ENCODE data around the gene PGPEP1.

The PGPEP1 gene, protein sequence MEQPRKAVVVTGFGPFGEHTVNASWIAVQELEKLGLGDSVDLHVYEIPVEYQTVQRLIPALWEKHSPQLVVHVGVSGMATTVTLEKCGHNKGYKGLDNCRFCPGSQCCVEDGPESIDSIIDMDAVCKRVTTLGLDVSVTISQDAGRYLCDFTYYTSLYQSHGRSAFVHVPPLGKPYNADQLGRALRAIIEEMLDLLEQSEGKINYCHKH

DNA sequence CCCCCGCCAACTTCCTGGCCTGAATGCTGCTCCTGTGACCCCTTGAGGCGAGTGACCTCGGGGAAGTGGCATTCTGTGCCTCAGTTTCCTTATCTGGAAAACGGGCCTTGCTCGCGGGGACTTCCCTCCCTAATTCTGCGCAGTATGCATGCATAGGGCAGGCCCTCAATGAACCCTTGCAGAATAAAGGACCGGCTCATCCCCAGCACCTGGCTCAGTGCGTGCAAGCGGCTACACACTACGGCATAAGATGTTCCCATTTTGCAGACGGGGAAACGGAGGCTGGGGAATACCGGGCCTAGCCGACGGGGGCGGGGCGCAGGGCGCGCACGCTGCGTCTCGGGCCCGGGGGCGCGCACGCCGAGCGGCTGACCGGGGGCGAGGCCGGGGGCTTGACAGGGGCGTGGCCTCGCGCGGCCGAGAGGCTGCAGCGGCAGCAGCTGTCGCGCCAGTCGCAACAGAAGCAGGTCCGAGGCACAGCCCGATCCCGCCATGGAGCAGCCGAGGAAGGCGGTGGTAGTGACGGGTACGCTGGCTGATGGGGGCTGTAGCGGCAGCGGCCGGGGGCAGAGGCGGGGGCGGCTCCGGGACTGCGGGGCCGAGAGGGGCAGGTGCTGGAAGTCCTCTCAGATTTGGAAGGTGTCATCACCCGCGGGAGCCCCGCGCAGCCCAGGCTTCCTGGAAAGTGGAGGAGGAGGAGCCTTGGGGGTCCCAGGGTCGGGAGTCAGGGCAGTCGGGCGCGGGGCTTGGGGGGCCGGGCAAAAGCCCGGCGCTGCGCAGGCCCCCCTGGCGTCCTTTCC lies at the start of gene PGPEP1:
Gene PGPEP1 (plus strand): TSS at position 409 of the 800 bp plus-strand sequence. CDS start 84 bp downstream, at position 493.
- peak; percentile 86 for DNase-seq (ENCODE audit: low read depth, low spot score)

DNA sequence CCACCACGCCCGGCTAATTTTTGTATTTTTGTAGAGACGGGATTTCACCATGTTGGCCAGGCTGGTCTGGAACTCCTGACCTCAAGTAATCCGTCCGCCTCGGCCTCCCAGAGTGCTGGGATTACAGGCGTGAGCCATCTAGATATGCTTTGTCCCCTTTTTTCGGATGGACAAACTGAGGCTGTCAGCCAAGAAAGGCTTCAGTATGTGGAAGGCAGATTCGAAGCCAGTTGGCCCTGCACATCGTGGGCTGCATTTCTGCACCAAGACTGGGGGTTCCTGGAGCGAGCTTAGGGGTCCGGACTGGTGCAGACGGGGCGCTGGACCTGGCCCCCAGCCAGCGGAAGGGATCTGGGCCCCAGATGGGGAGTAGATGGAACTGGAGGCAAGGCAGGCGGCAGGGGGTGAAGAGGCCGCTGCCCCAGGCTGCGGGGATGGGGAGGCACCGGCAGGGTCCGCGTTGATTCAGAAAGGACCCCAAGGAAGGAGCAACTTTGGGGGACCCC lies 49.3 kb upstream of the PGPEP1 start:
- no peak for DNase-seq (ENCODE audit: low read depth, low spot score)

DNA sequence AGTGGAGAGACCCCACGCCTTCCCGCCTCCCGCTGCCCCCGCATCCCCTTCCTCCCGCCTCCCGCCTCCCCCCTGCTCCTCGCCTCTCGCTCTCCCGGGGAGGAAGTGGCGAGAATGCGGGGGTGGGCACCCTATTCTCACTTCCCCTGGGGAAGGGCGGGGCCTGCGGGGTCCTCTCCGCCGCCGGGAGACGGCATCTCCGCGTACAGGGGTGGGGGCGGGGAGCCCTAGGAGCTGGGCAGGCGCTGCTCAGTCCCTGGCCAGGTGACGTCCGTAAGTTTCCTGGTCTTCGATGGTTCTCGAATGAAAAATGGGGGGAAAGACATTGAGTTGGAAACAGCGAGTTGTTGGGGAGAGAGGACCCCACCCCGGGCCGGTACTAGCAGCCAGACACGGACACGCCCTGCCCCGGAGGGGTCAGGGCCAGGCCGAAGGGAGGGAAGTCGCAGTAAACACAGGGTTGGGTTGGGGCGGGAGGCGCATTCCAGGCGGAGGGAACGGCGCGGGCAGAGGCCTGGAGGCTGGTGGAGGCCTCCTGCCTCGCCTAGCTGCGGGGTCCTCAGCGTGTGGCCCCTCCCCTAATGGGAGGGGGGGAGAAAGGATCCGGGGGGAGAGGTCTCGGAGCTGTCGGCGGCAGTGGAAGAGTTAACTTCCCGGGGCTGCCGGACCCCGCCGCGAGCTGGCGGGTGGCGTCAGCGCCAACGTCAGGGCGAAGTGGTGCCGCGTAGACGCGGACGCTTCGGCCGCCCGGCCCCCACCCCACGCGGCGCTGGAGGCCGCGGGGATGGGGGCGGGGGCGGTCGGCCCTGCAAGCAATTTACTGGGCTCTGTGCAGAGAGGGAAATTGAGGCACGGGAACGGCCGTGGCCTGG lies 48.6 kb upstream of the PGPEP1 start:
- DNase-seq (ENCODE audit: low read depth, low spot score) = peak; percentile 91

DNA sequence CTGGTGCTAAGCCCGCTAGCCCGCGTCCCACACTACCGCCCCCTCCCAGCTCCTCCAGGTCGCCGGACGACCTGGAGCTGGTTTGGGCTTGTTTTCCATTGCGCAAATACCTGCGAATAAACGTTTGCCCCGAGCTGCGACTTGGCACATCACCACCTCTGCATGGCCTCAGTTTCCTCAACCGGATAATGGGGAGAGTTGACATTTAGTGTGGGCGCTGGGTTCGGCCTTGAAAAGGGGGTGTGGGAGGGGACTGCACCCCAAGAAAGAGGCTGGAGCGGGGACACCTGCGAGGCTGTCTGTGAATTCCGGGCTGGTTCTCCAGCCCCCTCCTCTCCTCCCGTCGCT lies 48.0 kb upstream of the PGPEP1 start:
- DNase-seq (ENCODE audit: low read depth, low spot score) = no peak

DNA sequence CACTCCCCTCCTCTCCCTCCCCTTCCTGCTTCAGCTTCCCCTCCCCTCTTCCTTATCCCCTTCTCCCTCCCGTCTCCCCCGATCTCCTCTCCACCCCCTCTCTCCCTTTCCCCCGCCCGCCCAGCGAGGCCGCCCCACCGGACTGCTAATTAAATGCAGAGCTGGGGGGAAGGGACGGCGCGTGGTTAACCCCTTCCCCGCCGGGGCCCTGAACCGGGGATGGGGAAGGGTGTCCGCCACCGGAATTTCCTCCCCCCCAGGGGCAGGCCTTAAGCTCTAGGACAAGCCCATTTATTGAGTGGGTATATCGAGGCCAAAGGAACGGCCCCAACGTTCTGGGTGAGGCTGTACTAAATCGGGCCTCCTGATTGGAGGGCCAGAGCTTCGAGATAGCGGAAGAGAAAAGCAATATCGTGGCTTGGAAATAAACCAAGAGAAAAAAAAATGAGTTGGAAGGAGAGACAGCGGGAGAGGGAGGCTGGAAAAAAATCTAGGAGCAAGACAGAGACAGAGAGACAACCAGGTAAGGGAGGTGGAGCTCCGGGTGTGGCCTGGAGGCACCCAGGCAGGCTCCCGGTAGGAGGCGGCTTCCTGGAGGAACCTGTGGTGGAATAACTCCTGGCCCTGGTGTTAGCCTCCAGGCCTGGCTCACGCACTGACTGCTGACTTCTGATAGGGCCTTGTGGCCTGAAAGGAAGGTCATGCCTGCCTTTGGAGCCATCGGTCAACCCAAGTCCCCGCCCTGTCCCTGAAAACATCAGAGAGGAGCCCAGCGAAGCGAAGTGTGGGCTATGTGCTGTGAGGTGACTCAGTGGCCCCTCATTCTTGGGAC lies 47.4 kb upstream of the PGPEP1 start:
- peak; percentile 82 for DNase-seq (ENCODE audit: low read depth, low spot score)

DNA sequence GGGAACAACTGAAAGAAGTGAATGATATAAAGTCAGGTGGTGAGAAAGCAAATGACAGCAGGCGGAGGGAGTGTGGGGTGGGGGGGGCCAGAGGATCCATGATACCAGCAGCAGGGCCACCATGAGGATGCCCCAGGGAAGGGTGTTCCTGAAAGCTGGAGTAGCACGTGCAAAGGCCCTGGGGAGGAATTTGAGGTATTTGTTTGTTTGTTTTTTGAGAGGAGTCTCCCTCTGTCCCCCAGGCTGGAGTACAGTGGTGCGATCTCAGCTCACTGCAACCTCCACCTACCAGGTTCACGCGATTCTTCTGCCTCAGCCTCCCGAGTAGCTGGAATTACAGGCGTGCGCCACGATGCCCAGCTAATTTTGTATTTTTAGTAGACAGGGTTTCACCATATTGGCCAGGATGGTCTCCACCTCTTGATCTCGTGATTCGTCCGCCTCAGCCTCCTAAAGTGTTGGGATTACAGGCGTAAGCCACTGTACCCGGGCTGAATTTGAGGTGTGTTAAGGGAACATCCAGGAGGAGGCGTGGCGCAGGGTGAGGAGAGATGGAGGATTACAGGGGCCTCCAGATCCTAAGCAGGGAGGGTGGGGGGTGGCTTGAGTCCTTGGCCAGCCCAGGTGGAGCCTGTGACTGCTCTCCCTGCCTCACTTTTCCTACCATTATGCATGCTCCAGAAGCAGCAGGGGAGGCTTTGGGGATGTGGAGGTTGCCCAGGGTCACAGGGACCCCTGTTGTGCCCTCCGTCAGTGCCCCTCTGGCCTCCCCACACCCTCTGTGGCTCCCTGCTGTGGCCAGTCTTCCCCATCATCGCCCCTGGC lies 46.5 kb upstream of the PGPEP1 start:
- DNase-seq (ENCODE audit: low read depth, low spot score) = no peak

DNA sequence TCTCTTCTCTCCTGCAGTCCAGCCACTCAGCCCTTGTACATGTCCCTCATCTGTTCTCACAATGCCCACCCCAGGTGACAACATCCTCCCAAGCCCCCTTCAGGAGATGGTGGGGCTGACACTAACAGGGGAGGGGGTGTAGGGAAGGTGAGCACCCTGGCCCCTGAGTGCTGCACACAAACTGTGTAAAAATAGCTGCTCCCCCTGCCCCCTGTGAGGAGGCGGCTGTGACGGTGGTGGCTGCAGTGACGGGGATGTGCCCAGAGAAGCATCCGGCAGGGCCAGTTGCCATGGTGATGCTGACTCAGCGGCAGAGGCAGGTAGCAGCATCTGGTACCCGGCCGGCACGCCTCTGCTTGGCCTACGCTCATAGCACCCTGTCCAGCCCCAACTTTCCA lies 45.9 kb upstream of the PGPEP1 start:
- DNase-seq (ENCODE audit: low read depth, low spot score) = peak; percentile 54

DNA sequence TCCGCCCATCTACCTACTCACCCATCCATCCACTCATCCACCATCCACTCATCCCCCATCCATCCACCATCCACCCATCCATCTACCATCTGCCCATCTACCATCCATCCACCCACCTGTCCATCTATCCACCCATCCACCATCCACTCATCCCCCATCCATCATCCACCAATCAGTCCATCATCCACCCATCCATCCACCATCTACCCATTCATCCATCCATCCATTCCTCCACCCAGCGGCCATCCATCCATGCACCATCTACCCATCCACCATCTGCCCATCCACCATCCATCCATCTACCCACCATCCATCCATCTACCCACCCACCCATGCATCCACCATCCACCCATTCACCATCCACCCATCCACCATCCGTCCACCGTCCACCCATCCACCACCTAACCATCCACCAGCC lies 45.4 kb upstream of the PGPEP1 start:
- DNase-seq (ENCODE audit: low read depth, low spot score) = no peak

DNA sequence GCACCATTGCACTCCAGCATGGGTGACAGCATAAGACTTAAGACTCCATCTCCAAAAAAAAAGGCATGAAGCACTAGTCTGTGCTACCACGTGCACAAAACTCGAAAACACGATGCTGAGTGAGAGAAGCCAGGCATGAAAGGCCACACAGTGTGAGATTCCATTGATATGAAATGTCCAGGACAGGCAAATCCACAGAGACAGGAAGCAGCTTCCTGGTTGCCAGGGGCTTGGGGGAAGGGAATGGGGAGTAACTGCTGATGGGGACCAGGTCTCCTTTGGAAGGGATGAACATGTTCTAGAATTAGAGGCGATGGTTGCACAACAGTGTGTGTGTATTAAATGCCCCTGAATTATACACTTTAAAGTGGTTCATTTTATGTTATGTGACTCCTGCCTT lies 43.1 kb upstream of the PGPEP1 start:
- DNase-seq (ENCODE audit: low read depth, low spot score) = no peak

DNA sequence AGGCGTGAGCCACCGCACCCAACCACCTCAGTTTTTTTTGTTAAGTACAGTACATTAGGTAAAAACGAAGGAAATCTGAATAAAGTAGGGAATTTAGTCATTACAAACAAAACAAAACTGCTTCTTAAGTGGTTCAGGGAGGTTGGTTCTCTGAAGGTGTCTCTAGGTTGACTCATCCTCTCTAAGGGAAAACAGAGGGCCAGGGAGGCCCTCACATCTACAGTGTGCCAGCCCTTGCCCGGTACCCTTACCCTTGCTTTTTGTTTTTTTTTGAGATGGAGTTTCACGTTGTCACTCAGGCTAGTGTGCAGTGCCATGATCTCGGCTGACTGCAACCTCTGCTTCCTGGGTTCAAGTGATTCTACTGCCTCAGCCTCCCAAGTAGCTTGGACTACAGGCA lies 41.8 kb upstream of the PGPEP1 start:
- DNase-seq (ENCODE audit: low read depth, low spot score) = no peak

DNA sequence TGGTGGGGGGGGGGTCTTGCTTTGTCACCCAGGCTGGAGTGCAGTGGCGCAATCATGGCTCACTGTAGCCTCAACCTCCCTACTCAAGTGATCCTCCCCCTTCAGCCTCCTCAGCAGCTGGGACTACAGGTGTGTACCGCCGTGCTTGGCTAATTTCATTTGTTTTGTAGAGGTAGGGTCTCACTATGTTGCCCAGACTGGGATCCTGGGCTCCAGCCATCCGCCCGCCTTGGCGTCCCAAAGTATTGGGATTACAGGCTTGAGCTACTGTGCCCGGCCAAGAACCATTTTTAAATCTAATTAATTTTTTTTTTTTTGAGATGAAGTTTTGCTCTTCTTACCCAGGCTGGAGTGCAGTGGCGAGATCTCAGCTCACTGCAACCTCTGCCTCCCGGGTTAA lies 40.7 kb upstream of the PGPEP1 start:
- no peak for DNase-seq (ENCODE audit: low read depth, low spot score)

DNA sequence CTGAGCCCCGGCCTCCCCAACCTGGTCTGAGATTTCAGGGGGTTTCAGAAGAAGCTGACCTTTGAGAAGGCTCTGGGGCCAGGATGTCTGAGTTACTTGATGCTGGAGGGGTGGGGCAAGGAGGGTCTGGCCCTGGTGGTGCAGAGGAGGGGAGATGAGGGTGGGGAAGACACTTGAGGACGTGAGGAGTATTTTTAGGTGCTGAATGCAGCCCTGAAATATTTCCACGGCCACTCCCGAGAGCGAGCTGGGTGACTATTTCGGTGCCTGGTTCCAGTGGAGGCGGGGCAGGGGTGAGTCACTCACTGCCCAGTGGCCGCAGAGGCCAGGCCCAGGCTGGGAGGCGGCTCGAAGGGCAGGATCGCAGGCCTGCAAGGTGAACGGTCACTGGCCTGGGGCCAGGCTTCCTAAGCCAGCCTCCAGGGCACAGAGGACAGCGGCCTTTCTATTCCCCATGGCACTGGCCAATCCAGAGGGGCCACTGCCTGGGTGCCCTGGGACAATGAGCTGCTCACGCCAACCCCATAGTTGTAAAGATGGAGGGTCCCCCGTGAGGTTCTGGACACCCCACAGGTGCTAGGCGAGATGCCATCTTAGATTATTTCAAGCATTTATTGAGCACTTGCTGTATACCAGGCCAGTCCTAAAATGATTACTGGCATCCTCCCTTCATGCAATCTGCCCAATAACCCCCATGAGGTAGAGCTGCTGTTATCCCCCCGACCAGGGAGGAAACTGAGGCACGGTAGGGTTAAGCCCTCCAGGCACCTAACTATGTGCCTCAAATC lies 39.3 kb upstream of the PGPEP1 start:
- DNase-seq (ENCODE audit: low read depth, low spot score) = peak; percentile 58

DNA sequence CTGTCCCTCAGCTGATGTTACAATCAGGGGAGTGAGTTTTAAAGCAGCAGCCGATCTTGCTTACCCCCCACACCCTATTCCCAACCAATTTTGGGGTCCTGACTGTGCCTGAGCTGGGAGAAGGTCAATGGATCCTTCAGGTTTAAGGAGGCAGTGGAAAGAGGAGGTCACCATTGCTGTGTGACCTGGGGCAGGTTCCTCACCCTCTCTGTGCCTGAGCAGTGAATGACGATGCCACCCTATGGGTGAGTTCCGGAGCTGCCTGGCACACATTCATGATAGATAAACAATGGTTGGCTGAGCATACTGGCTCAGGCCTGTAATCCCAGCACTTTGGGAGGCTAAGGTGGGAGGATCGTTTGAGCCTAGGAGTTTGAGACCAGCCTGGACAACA lies 38.7 kb upstream of the PGPEP1 start:
- no peak for DNase-seq (ENCODE audit: low read depth, low spot score)

DNA sequence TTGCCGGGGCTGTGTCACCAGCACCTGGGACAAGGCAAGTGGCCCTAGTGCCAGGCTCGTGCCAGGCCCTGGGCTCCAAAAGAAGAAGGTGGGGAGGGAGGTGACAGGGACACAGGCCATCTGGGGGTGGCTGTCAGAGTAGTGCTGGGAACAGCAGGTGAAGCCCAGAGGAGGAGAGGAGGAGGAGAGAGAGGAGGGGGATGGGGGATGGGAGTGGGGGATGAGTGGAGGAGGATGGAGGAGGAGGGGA lies 36.3 kb upstream of the PGPEP1 start:
- no peak for DNase-seq (ENCODE audit: low read depth, low spot score)

DNA sequence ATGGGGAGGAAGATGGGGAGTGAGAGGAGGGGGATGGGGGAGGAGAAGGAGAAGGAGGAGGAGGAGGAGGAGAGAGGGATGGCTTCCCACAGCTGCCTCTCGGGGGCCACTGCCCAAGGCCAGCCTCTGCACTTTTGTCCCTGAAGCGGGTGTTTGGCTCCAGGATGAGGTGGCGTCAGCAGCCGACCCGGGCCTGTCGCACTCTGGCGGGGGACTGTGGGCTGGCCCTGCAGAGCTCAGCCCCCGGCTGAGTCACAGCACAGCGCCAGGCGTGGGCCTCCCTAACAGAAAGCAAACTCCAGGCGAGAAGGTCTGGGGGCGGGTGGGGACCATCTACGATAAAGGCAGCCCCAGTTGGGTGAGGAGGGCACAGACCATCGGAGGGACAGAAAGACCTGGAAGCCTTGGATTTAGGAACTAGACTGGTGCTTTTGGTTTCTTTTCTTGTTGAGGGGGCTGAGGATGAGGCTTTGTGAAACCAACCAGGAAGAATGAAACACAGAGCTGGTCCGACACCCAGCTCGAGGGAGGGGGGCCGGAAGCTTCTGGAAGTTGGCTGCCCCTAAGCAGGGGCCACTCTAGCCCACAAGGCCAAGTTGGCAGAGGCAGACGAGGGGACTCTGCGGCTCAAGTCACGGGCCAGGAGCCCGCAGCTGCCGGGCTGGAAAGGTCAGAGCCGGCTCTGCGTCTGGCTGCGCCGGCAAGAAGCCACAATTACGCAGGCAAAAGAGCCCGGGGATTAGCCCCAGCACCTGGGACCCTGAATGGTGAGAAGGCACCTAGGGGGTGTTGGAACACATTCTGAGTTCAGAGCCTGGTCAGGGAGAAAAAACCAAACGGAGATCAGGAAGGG lies 35.7 kb upstream of the PGPEP1 start:
- peak; percentile 93 for DNase-seq (ENCODE audit: low read depth, low spot score)

DNA sequence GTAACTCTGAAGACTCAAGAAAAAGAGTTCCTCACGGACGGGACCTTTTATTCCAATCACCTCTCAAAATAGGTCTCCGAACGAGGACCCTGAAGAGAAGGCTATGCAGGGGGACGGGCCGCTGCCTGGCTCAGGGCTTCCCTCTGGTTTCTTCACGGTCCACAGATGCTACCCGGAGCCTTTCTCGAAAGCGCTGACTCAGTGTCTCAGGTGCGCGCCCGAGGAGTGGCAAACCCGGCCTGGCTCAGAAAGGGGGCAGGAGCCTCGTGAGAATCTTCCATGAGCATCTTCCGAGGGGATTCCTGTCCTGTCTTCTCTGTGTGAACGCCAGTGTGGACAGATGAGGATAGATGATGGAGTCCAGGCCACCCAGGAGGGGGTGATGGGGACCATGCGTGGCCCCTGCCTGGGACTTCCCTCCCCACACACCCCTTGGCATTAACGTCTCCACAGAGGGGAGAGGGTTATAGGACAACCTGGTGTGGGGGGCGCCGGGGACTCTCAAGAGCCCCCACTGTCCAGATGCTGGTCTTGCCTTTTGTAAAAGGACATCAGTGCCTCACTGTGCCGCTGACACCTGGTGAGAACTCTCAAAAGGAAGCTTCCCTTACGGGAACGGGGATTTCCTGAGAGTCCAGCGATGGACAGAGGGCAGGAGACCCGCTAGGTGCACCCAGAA lies 34.0 kb upstream of the PGPEP1 start:
- DNase-seq (ENCODE audit: low read depth, low spot score) = no peak

DNA sequence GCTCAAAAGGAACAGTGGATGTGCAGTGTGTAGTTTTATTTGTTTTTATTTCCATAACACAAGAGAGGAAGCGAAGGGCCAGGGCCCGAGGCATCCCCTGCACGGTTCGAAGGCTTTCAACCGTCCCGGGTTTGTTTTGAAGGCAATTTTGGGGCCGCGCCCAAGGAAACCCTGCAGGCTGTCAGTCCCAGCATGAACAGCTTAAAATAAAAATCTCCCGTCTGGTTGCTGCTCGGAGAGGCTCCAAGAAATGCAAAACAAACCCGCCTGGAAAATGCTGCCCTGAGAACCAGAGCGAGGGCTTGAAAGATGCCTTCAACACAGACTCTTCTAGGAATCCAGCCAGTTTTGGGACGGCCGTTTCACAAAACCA lies 33.5 kb upstream of the PGPEP1 start:
- DNase-seq (ENCODE audit: low read depth, low spot score) = no peak

DNA sequence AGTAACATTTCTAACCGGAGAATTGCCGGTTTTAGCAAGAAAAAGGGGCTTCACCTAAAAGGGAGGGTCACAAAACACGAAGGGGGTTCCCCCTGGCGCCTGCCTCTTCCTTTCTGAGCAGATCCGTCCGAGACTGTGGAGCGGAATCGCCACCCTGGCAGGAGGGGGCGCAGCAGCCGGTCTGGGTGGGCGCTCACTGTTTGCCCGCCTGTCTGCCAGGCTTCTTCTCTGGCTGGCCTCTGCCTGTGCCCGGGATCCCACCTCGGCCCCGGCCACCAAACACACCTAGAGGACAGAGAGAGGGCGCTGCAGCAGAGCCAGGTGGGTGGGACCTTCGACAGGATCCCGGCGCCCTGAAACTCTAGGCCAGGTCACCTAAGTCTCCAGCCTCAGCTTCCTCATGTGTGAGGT lies 33.1 kb upstream of the PGPEP1 start:
- no peak for DNase-seq (ENCODE audit: low read depth, low spot score)

All from astrocyte of the hippocampus (primary cell).